IMR-90 (cell line): ENCODE data around the gene DENND1A. TPM values are rescaled to one million over a fixed set of nuclear protein-coding genes. Genes with fewer than 3 reads are reported as not detected.

Experiments used
- ATAC-seq: fragments of 200-7000 bp; cut with Tn5 transposase; 2 replicates; pipeline ENCODE4 v1.9.1; 2020; ENCODE audit warnings: low read depth, mild to moderate bottlenecking, moderate library complexity
- BruUV-seq: library from RNA; stranded (reverse); fragments of 400-500 nt; replicated peaks from 2 replicates; lab custom pipeline; 2021; lab: Mats Ljungman, UMichigan
- CTCF ChIA-PET: fragments of 300-600 bp; formaldehyde crosslinking; extraction: SDS; loops from one replicate; lab custom pipeline; 2021; ENCODE audit warnings: antibody characterized with exemption; lab: Yijun Ruan, JAX
- POLR2A ChIA-PET: fragments of 300-600 bp; sonication (Branson Sonifier 250); formaldehyde crosslinking; loops from one replicate; lab custom pipeline; 2022; ENCODE audit warnings: antibody characterized with exemption; ENCODE audit not compliant: unreplicated experiment; lab: Charles Lee
- DNase-seq: peaks from one replicate; pipeline ENCODE4 v3.0.0; 2013
- H2AFZ ChIP-seq: replicated peaks from 2 replicates; pipeline ENCODE3; 2013; ENCODE audit warnings: low read length, mild to moderate bottlenecking; ENCODE audit not compliant: poor library complexity
- H2AK5ac ChIP-seq: 2 replicates; pipeline ENCODE4 v1.6.1; 2013; ENCODE audit warnings: low read depth, low read length, inconsistent platforms
- H2AK9ac ChIP-seq: replicated peaks from 2 replicates; pipeline ENCODE3; 2013; ENCODE audit warnings: mild to moderate bottlenecking, low read depth, low read length, moderate library complexity; ENCODE audit not compliant: poor library complexity
- H2BK120ac ChIP-seq: 2 replicates; pipeline ENCODE4 v1.6.1; 2013; ENCODE audit warnings: low read depth, low read length, inconsistent platforms
- H2BK15ac ChIP-seq: 3 replicates; pipeline ENCODE4 v1.6.1; 2013; ENCODE audit warnings: low read depth, low read length, inconsistent platforms
- H2BK20ac ChIP-seq: 2 replicates; pipeline ENCODE4 v1.6.1; 2013; ENCODE audit warnings: low read depth, mild to moderate bottlenecking, inconsistent platforms, low read length, moderate library complexity
- H2BK5ac ChIP-seq: 2 replicates; pipeline ENCODE4 v1.6.1; 2013; ENCODE audit warnings: mild to moderate bottlenecking, low read depth, low read length, inconsistent platforms; ENCODE audit not compliant: poor library complexity, severe bottlenecking
- H3K14ac ChIP-seq: replicated peaks from 2 replicates; pipeline ENCODE4 v1.6.1; 2013; ENCODE audit warnings: low read depth, low read length, inconsistent platforms
- H3K18ac ChIP-seq: 2 replicates; pipeline ENCODE4 v1.6.1; 2013; ENCODE audit warnings: low read depth, low read length, control low read depth
- H3K23ac ChIP-seq: 2 replicates; pipeline ENCODE4 v1.6.1; 2013; ENCODE audit warnings: low read depth, low read length, inconsistent platforms
- H3K27ac ChIP-seq: 2 replicates; pipeline ENCODE4 v1.5.1; 2013; ENCODE audit warnings: mild to moderate bottlenecking, control low read depth, low read length; ENCODE audit not compliant: insufficient read depth
- H3K27me3 ChIP-seq: 2 replicates; pipeline ENCODE4 v1.6.1; 2013; ENCODE audit warnings: low read length; ENCODE audit not compliant: control insufficient read depth, insufficient read depth
- H3K36me3 ChIP-seq: 2 replicates; pipeline ENCODE4 v1.6.1; 2013; ENCODE audit warnings: low read length, mixed read lengths; ENCODE audit not compliant: control insufficient read depth, insufficient read depth
- H3K4ac ChIP-seq: 2 replicates; pipeline ENCODE4 v1.6.1; 2013; ENCODE audit warnings: low read depth, low read length, inconsistent platforms
- H3K4me1 ChIP-seq: 2 replicates; pipeline ENCODE4 v1.6.1; 2013; ENCODE audit warnings: low read length, mixed read lengths; ENCODE audit not compliant: control insufficient read depth, insufficient read depth
- H3K4me2 ChIP-seq: 2 replicates; pipeline ENCODE4 v1.6.1; 2013; ENCODE audit warnings: low read depth, mild to moderate bottlenecking, control low read depth, low read length, moderate library complexity
- H3K4me3 ChIP-seq: 2 replicates; pipeline ENCODE4 v1.5.1; 2013; ENCODE audit warnings: low read depth, mild to moderate bottlenecking, control low read depth, low read length, moderate library complexity; ENCODE audit not compliant: insufficient read depth
- H3K56ac ChIP-seq: 2 replicates; pipeline ENCODE4 v1.6.1; 2013; ENCODE audit warnings: low read length, inconsistent platforms; ENCODE audit not compliant: insufficient read depth; ENCODE audit errors: extremely low read depth
- H3K79me1 ChIP-seq, 2 experiments: 2 replicates each; pipeline ENCODE4 v1.6.1; 2013; ENCODE audit warnings: low read length in 2 of 2, inconsistent platforms in 1 of 2, low read depth in 1 of 2
- H3K9ac ChIP-seq: 2 replicates; pipeline ENCODE4 v1.6.1; 2013; ENCODE audit warnings: low read depth, low read length, control low read depth
- H3K9me1 ChIP-seq: 2 replicates; pipeline ENCODE4 v1.6.1; 2013; ENCODE audit warnings: low read length, inconsistent platforms; ENCODE audit not compliant: insufficient read depth
- H3K9me3 ChIP-seq: 2 replicates; pipeline ENCODE4 v1.6.1; 2013; ENCODE audit warnings: low read length; ENCODE audit not compliant: control insufficient read depth, insufficient read depth
- H4K20me1 ChIP-seq: 2 replicates; pipeline ENCODE4 v1.6.1; 2013; ENCODE audit warnings: low read length, inconsistent platforms; ENCODE audit not compliant: insufficient read depth
- H4K5ac ChIP-seq: 2 replicates; pipeline ENCODE4 v1.6.1; 2013; ENCODE audit warnings: mild to moderate bottlenecking, low read depth, low read length, control low read depth
- H4K8ac ChIP-seq, 2 experiments: 2 replicates each; pipeline ENCODE4 v1.6.1; 2013; ENCODE audit warnings: low read depth in 2 of 2, low read length in 2 of 2, control low read depth in 1 of 2, inconsistent platforms in 1 of 2
- H4K91ac ChIP-seq: 2 replicates; pipeline ENCODE4 v1.6.1; 2013; ENCODE audit warnings: low read depth, low read length, inconsistent platforms; ENCODE audit not compliant: insufficient read depth
- BHLHE40 ChIP-seq: fragments of 150-350 bp; IDR thresholded peaks from 2 replicates; pipeline ENCODE4 v1.6.1; 2016; ENCODE audit warnings: mild to moderate bottlenecking, low read depth, low read length
- CEBPB ChIP-seq: IDR thresholded peaks from 2 replicates; pipeline ENCODE4 v1.6.1; 2012; ENCODE audit warnings: low read depth, low read length, improper control_type of control experiment
- CHD1 ChIP-seq: IDR thresholded peaks from 2 replicates; pipeline ENCODE4 v1.6.1; 2012; ENCODE audit warnings: low read depth, low read length, improper control_type of control experiment
- ELK1 ChIP-seq: fragments of 150-350 bp; IDR thresholded peaks from 2 replicates; pipeline ENCODE4 v1.6.1; 2016; ENCODE audit warnings: low read depth, mild to moderate bottlenecking, low read length, moderate library complexity, borderline replicate concordance
- MAFK ChIP-seq: IDR thresholded peaks from 2 replicates; pipeline ENCODE4 v1.6.1; 2012; ENCODE audit warnings: low read depth, low read length, improper control_type of control experiment
- MAZ ChIP-seq: IDR thresholded peaks from 2 replicates; pipeline ENCODE4 v1.6.1; 2012; ENCODE audit warnings: low read depth, mild to moderate bottlenecking, low read length, improper control_type of control experiment, moderate library complexity, borderline replicate concordance
- MXI1 ChIP-seq: IDR thresholded peaks from 2 replicates; pipeline ENCODE4 v1.6.1; 2012; ENCODE audit warnings: low read depth, mild to moderate bottlenecking, low read length, moderate library complexity, borderline replicate concordance
- NFE2L2 ChIP-seq: fragments of 150-350 bp; IDR thresholded peaks from 2 replicates; pipeline ENCODE4 v1.6.1; 2016; ENCODE audit warnings: low read depth, mild to moderate bottlenecking, low read length
- POLR2A ChIP-seq: IDR thresholded peaks from 2 replicates; pipeline ENCODE4 v1.6.1; 2012; ENCODE audit warnings: mild to moderate bottlenecking, low read depth, low read length
- RAD21 ChIP-seq: IDR thresholded peaks from 2 replicates; pipeline ENCODE4 v1.6.1; 2012; ENCODE audit warnings: low read length, improper control_type of control experiment
- RCOR1 ChIP-seq: IDR thresholded peaks from 2 replicates; pipeline ENCODE4 v1.6.1; 2012; ENCODE audit warnings: mild to moderate bottlenecking, low read length, improper control_type of control experiment; ENCODE audit not compliant: insufficient replicate concordance
- RFX5 ChIP-seq: IDR thresholded peaks from 2 replicates; pipeline ENCODE4 v1.8.0; 2012; ENCODE audit warnings: low read depth, mild to moderate bottlenecking, low read length, moderate library complexity
- SMC3 ChIP-seq: fragments of 150-350 bp; IDR thresholded peaks from 2 replicates; pipeline ENCODE4 v1.6.1; 2016; ENCODE audit warnings: low read depth, mild to moderate bottlenecking, antibody characterized with exemption, low read length, moderate library complexity
- USF2 ChIP-seq: fragments of 150-350 bp; IDR thresholded peaks from 2 replicates; pipeline ENCODE4 v1.6.1; 2017; ENCODE audit warnings: mild to moderate bottlenecking, antibody characterized with exemption, low read length, low read depth
- WGBS, 2 experiments: methylation state at CpG; one replicate each; pipeline versions ENCODE4 v1.1.5 to v1.1.7; 2013; ENCODE audit warnings: missing lambda C conversion rate in 2 of 2; ENCODE audit not compliant: insufficient read length in 1 of 2; ENCODE audit errors: extremely low coverage in 2 of 2; 5-methylcytosine and 5-hydroxymethylcytosine counted together
- dilution Hi-C: fragments of 300-500 bp; cut with HindIII; formaldehyde crosslinking; loops from one replicate; pipeline ENCODE4 v1.14.3; 2018; ENCODE audit warnings: low sequenced_read_pairs; ENCODE audit not compliant: unreplicated experiment
- in situ Hi-C: fragments of 300-500 bp; cut with MboI; formaldehyde crosslinking; loops from 3 replicates; pipeline ENCODE4 v1.14.3; 2019; ENCODE audit warnings: low sequenced_read_pairs, inconsistent platforms, mixed read lengths
- intact Hi-C: fragments of 100-400 bp; cut with micrococcal nuclease; formaldehyde crosslinking; loops from 2 replicates; pipeline ENCODE4 v1.10.0; 2022
- polyA plus RNA-seq, 3 experiments: library from polyadenylated mRNA; depleted of rRNA; stranded (reverse); fragments of >200 nt; gene quantifications; 2 replicates each; pipeline ENCODE4 v1.2.3, GENCODE V29; 2012; ENCODE audit warnings: low replicate concordance in 1 of 3
- total RNA-seq: library from RNA; depleted of rRNA; stranded (reverse); fragments of >200 nt; gene quantifications from 2 replicates; pipeline ENCODE4 v1.2.3, GENCODE V29; 2012

DENND1A gene
- total and polyA plus RNA-seq, 2 of the 4 experiments (the other 2 are of a cell fraction) = 21.4 to 27.6 TPM

- Histone ChIP-seq H3K36me3 (no peaks in the 10 kb centered on the region), H4K20me1 (peaks cover 5% of the 10 kb centered on the region), H3K56ac (no peak overlapping the region), H3K9me3 (no peaks in the 10 kb centered on the region), H4K8ac (no peak overlapping the region), H2BK20ac (no peak overlapping the region), H3K27ac (no peak overlapping the region), H3K4me1 (no peaks in the 10 kb centered on the region), H2AK5ac (no peak overlapping the region), H3K9me1 (no peaks in the 10 kb centered on the region), H2BK15ac (no peak overlapping the region), H3K23ac (no peak overlapping the region), H3K4me2 (no peak overlapping the region), H4K91ac (no peak overlapping the region), H2BK5ac (no peak overlapping the region), H3K27me3 (peaks cover 2% of the 10 kb centered on the region; the same call in 1 of the 2 replicates), H3K4me3 (no peak overlapping the region), H3K4ac (no peak overlapping the region), H2AK9ac (no peak overlapping the region), H2BK120ac (no peak overlapping the region), H3K9ac (no peak overlapping the region), H4K5ac (no peak overlapping the region), H3K14ac (no peak overlapping the region), H3K18ac (no peak overlapping the region), H2AFZ (no peak overlapping the region), H3K79me1 (no peaks in the 10 kb centered on the region)
- CTCF ChIA-PET = interaction anchor here (0.7 kb wide), 1 partner anchor 8 kb away, joined by 3 read pairs; no protein-coding TSS in a partner anchor
- intact Hi-C loops (loop anchor here (5.0 to 10.0 kb wide), 3 partner anchors 383 to 713 kb away; partner anchors contain the start of gene NEK6), in situ Hi-C loops (loop anchor here (10.0 to 25.0 kb wide), 2 partner anchors 493 to 771 kb away; no protein-coding TSS in a partner anchor), dilution Hi-C loops (no loop called here)
- ATAC-seq = peak; percentile 46
- TF ChIP-seq MAZ (no peak), CEBPB (no peak), USF2 (no peak), ELK1 (no peak), POLR2A (no peak), MXI1 (no peak), RFX5 (no peak), SMC3 (no peak), BHLHE40 (no peak), NFE2L2 (no peak), RCOR1 (no peak), RAD21 (no peak), MAFK (no peak), CHD1 (no peak)
- POLR2A ChIA-PET = no interaction called here
- no CpG with 5 or more reads among the region's 5 CpGs for WGBS, 2 experiments
- DNase-seq = no peak
- no TSS peak for BruUV-seq
Observed at GRCh38 chr9:123541411-123541810, 388.5 kb downstream of the DENND1A start.
